Measurements from ENCODE around the gene RBMS3. TPM values are rescaled to one million over a fixed set of nuclear protein-coding genes. Genes with fewer than 3 reads are reported as not detected.

The RBMS3 gene
- total and polyA plus RNA-seq, 2 experiments from 2014 or later: 34.9 to 37.1 TPM

DNA sequence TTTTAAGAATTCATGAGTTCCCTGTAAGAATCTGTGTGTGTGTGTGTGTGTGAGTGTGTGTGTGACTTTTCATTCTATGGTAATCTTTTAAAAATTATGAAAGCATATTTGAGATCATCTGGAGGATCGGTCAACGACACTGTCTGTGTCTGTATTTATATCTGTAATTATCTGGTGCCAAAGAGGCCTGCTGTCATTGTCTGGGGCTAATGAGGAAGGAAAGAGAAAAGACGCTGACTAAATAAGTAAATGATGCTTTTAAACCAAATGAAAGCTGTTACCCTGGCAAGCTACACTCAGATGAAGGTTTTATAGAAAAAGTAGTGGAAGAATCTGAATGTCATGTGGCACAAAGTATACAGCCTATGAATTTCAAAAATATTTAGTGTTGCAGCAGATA, 439.8 kb downstream of the RBMS3 start:
- no peak for DNase-seq (ENCODE audit: low spot score)
- Histone ChIP-seq H2AFZ (no peak overlapping the region), H3K27ac (no peak overlapping the region), H3K9me2 (replicated peaks; ENCODE audit: insufficient read depth) (no peaks in the 10 kb centered on the region), H3K27me3 (no peaks in the 10 kb centered on the region), H3K4me1 (ENCODE audit: insufficient read depth) (no peaks in the 10 kb centered on the region), H3K79me2 (no peaks in the 10 kb centered on the region), H4K20me1 (ENCODE audit: insufficient read depth, poor library complexity, severe bottlenecking) (no peaks in the 10 kb centered on the region), H3K36me3 (replicated peaks; ENCODE audit: insufficient read depth, low read depth) (no peaks in the 10 kb centered on the region), H3K4me3 (no peak overlapping the region), H3K4me2 (no peak overlapping the region), H3K9me3 (ENCODE audit: low read depth) (no peaks in the 10 kb centered on the region)
- TF ChIP-seq, protein P1, sequence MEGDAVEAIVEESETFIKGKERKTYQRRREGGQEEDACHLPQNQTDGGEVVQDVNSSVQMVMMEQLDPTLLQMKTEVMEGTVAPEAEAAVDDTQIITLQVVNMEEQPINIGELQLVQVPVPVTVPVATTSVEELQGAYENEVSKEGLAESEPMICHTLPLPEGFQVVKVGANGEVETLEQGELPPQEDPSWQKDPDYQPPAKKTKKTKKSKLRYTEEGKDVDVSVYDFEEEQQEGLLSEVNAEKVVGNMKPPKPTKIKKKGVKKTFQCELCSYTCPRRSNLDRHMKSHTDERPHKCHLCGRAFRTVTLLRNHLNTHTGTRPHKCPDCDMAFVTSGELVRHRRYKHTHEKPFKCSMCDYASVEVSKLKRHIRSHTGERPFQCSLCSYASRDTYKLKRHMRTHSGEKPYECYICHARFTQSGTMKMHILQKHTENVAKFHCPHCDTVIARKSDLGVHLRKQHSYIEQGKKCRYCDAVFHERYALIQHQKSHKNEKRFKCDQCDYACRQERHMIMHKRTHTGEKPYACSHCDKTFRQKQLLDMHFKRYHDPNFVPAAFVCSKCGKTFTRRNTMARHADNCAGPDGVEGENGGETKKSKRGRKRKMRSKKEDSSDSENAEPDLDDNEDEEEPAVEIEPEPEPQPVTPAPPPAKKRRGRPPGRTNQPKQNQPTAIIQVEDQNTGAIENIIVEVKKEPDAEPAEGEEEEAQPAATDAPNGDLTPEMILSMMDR (IDR thresholded peaks at IDR 0.05; ENCODE audit: poor library complexity): no peak
- TF ChIP-seq EZH2 (IDR thresholded peaks at IDR 0.05; ENCODE audit: borderline replicate concordance) (no peak), EZH2phosphoT487 (IDR thresholded peaks at IDR 0.05; ENCODE audit: low read depth, severe bottlenecking, unreplicated experiment) (no peak)
- WGBS (ENCODE audit: low lambda C conversion rate, missing lambda C conversion rate): 61% methylated on average over 3 of the region's 3 CpGs

DNA sequence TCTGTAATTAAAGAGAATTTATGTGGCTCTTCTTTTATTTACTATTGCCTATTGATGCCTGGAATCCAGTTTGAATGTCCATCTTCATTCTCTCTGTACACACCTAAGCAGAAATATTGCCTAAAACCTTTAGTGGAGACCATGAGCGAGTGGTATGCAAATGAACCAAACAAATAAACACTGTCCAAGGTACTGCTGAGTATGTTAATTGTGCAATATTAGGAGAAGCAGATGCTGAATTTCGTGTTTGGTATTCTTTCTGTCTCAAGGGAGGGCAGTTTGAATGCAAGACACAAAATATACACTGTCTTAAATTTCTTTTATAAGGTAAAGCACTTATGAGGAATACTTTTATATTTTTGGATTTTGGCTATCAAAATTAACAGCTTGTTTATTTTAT, 440.9 kb downstream of the RBMS3 start:
- Histone ChIP-seq H3K4me1 (ENCODE audit: insufficient read depth) (no peaks in the 10 kb centered on the region), H3K4me3 (no peak overlapping the region), H2AFZ (no peak overlapping the region), H3K36me3 (replicated peaks; ENCODE audit: insufficient read depth, low read depth) (no peaks in the 10 kb centered on the region), H3K27me3 (no peaks in the 10 kb centered on the region), H3K27ac (no peak overlapping the region), H3K4me2 (no peak overlapping the region), H3K9me3 (ENCODE audit: low read depth) (no peaks in the 10 kb centered on the region), H3K9me2 (replicated peaks; ENCODE audit: insufficient read depth) (no peaks in the 10 kb centered on the region), H3K79me2 (no peaks in the 10 kb centered on the region), H4K20me1 (ENCODE audit: insufficient read depth, poor library complexity, severe bottlenecking) (no peaks in the 10 kb centered on the region)
- TF ChIP-seq, protein P1 (IDR thresholded peaks at IDR 0.05; ENCODE audit: poor library complexity): no peak
- TF ChIP-seq EZH2 (IDR thresholded peaks at IDR 0.05; ENCODE audit: borderline replicate concordance) (no peak), EZH2phosphoT487 (IDR thresholded peaks at IDR 0.05; ENCODE audit: low read depth, severe bottlenecking, unreplicated experiment) (no peak)
- WGBS (ENCODE audit: low lambda C conversion rate, missing lambda C conversion rate): 89% methylated on average over 2 of the region's 2 CpGs
- no peak for DNase-seq (ENCODE audit: low spot score)

DNA sequence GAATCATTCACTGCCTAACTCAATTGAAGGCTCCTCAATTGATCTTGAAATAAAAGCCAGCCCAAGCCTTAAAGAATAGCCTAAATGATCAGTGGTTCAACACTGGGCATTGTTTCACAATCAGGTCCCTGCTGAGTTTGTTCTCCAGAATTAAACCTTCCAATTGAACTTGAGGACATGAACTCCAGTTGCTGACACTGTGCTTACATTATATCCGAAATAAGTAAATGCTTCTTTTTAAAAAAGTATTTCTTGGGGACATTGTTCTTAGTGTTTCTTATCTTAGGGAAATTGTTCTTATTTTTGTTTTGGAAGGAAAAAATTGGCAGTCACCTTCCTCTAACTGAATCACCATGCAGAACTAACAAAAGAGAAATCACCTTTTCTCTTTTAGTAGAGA, 450.2 kb downstream of the RBMS3 start:
- 94% methylated on average over 1 of the region's 1 CpG for WGBS (ENCODE audit: low lambda C conversion rate, missing lambda C conversion rate)

More for the DNA sequence above, 450.2 kb downstream of the RBMS3 start:
- Histone ChIP-seq H3K36me3 (replicated peaks; ENCODE audit: insufficient read depth, low read depth) (no peaks in the 10 kb centered on the region), H2AFZ (no peak overlapping the region), H3K4me2 (no peak overlapping the region), H3K4me1 (ENCODE audit: insufficient read depth) (no peaks in the 10 kb centered on the region), H3K9me2 (replicated peaks; ENCODE audit: insufficient read depth) (no peaks in the 10 kb centered on the region), H3K27ac (no peak overlapping the region), H3K9me3 (ENCODE audit: low read depth) (no peaks in the 10 kb centered on the region), H3K27me3 (no peaks in the 10 kb centered on the region), H3K4me3 (no peak overlapping the region), H4K20me1 (ENCODE audit: insufficient read depth, poor library complexity, severe bottlenecking) (no peaks in the 10 kb centered on the region), H3K79me2 (no peaks in the 10 kb centered on the region)
- TF ChIP-seq EZH2phosphoT487 (IDR thresholded peaks at IDR 0.05; ENCODE audit: low read depth, severe bottlenecking, unreplicated experiment) (no peak), EZH2 (IDR thresholded peaks at IDR 0.05; ENCODE audit: borderline replicate concordance) (no peak)
- TF ChIP-seq, protein P1 (IDR thresholded peaks at IDR 0.05; ENCODE audit: poor library complexity): no peak
- DNase-seq (ENCODE audit: low spot score): no peak

All from hepatocyte (in vitro differentiated cells).